ENCODE results near the gene SLC2A10.

Gene SLC2A10

GRCh38 chr20:46771195-46771588, 61.7 kb downstream of the SLC2A10 start:
- Histone ChIP-seq H3K36me3 (ENCODE audit: control insufficient read depth, insufficient read depth, low read length) (no peaks in the 10 kb centered on the region), H3K9me3 (ENCODE audit: control insufficient read depth, low read length) (no peaks in the 10 kb centered on the region), H3K4me1 (ENCODE audit: control insufficient read depth, insufficient read depth, low read length, poor library complexity, severe bottlenecking) (no peaks in the 10 kb centered on the region), H3K27ac (ENCODE audit: low read depth, low read length, severe bottlenecking) (no peak overlapping the region), H3K4me3 (ENCODE audit: extremely low read depth, insufficient read depth, low read length, poor library complexity, severe bottlenecking) (no peak overlapping the region)
- WGBS, 2 experiments (ENCODE audit: insufficient coverage in 2 of 2) = 77 to 83% methylated on average over 2 to 4 of the region's 6 CpGs

GRCh38 chr20:46772901-46773300, 63.5 kb downstream of the SLC2A10 start:
- H3K4me1 ChIP-seq (ENCODE audit: control insufficient read depth, insufficient read depth, low read length, poor library complexity, severe bottlenecking) = no peaks in the 10 kb centered on the region
- H3K36me3 ChIP-seq (ENCODE audit: control insufficient read depth, insufficient read depth, low read length) = no peaks in the 10 kb centered on the region
- H3K27ac ChIP-seq (ENCODE audit: low read depth, low read length, severe bottlenecking) = no peak overlapping the region
- H3K9me3 ChIP-seq (ENCODE audit: control insufficient read depth, low read length) = no peaks in the 10 kb centered on the region
- 76 to 84% methylated on average over 10 of the region's 10 CpGs for WGBS, 2 experiments (ENCODE audit: insufficient coverage in 2 of 2)
- no peak overlapping the region for H3K4me3 ChIP-seq (ENCODE audit: extremely low read depth, insufficient read depth, low read length, poor library complexity, severe bottlenecking)

- Histone ChIP-seq H3K36me3 (ENCODE audit: control insufficient read depth, insufficient read depth, low read length) (no peaks in the 10 kb centered on the region), H3K4me3 (ENCODE audit: extremely low read depth, insufficient read depth, low read length, poor library complexity, severe bottlenecking) (no peak overlapping the region), H3K9me3 (ENCODE audit: control insufficient read depth, low read length) (no peaks in the 10 kb centered on the region), H3K4me1 (ENCODE audit: control insufficient read depth, insufficient read depth, low read length, poor library complexity, severe bottlenecking) (no peaks in the 10 kb centered on the region), H3K27ac (ENCODE audit: low read depth, low read length, severe bottlenecking) (no peak overlapping the region)
- WGBS, 2 experiments (ENCODE audit: insufficient coverage in 2 of 2) = 93 to 95% methylated on average over 9 of the region's 9 CpGs
Observed at GRCh38 chr20:46773680-46774079, 64.2 kb downstream of the SLC2A10 start.

GRCh38 chr20:46774236-46774635, 64.8 kb downstream of the SLC2A10 start:
- no CpG with 5 or more reads among the region's 2 CpGs for WGBS, 2 experiments (ENCODE audit: insufficient coverage in 2 of 2)
- Histone ChIP-seq H3K9me3 (ENCODE audit: control insufficient read depth, low read length) (no peaks in the 10 kb centered on the region), H3K4me1 (ENCODE audit: control insufficient read depth, insufficient read depth, low read length, poor library complexity, severe bottlenecking) (no peaks in the 10 kb centered on the region), H3K36me3 (ENCODE audit: control insufficient read depth, insufficient read depth, low read length) (no peaks in the 10 kb centered on the region), H3K27ac (ENCODE audit: low read depth, low read length, severe bottlenecking) (no peak overlapping the region), H3K4me3 (ENCODE audit: extremely low read depth, insufficient read depth, low read length, poor library complexity, severe bottlenecking) (no peak overlapping the region)

- WGBS, 2 experiments (ENCODE audit: insufficient coverage in 2 of 2) = 87% methylated on average over 6 of the region's 9 CpGs
Observed at GRCh38 chr20:46774943-46775560, 65.6 kb downstream of the SLC2A10 start.

GRCh38 chr20:46775806-46776205, 66.4 kb downstream of the SLC2A10 start:
- Histone ChIP-seq H3K4me3 (ENCODE audit: extremely low read depth, insufficient read depth, low read length, poor library complexity, severe bottlenecking) (no peak overlapping the region), H3K36me3 (ENCODE audit: control insufficient read depth, insufficient read depth, low read length) (no peaks in the 10 kb centered on the region), H3K4me1 (ENCODE audit: control insufficient read depth, insufficient read depth, low read length, poor library complexity, severe bottlenecking) (no peaks in the 10 kb centered on the region), H3K9me3 (ENCODE audit: control insufficient read depth, low read length) (no peaks in the 10 kb centered on the region), H3K27ac (ENCODE audit: low read depth, low read length, severe bottlenecking) (no peak overlapping the region)
- WGBS, 2 experiments (ENCODE audit: insufficient coverage in 2 of 2) = no CpG with 5 or more reads among the region's 1 CpG

More at GRCh38 chr20:46774943-46775560, 65.6 kb downstream of the SLC2A10 start:
- H3K27ac ChIP-seq (ENCODE audit: low read depth, low read length, severe bottlenecking) = no peak overlapping the region
- no peaks in the 10 kb centered on the region for H3K4me1 ChIP-seq (ENCODE audit: control insufficient read depth, insufficient read depth, low read length, poor library complexity, severe bottlenecking)
- no peak overlapping the region for H3K4me3 ChIP-seq (ENCODE audit: extremely low read depth, insufficient read depth, low read length, poor library complexity, severe bottlenecking)
- H3K9me3 ChIP-seq (ENCODE audit: control insufficient read depth, low read length) = no peaks in the 10 kb centered on the region
- no peaks in the 10 kb centered on the region for H3K36me3 ChIP-seq (ENCODE audit: control insufficient read depth, insufficient read depth, low read length)

GRCh38 chr20:46777331-46777730, 67.9 kb downstream of the SLC2A10 start:
- no peaks in the 10 kb centered on the region for H3K36me3 ChIP-seq (ENCODE audit: control insufficient read depth, insufficient read depth, low read length)
- 87 to 94% methylated on average over 2 to 4 of the region's 7 CpGs for WGBS, 2 experiments (ENCODE audit: insufficient coverage in 2 of 2)
- no peaks in the 10 kb centered on the region for H3K9me3 ChIP-seq (ENCODE audit: control insufficient read depth, low read length)
- H3K27ac ChIP-seq (ENCODE audit: low read depth, low read length, severe bottlenecking) = no peak overlapping the region
- no peak overlapping the region for H3K4me3 ChIP-seq (ENCODE audit: extremely low read depth, insufficient read depth, low read length, poor library complexity, severe bottlenecking)
- no peaks in the 10 kb centered on the region for H3K4me1 ChIP-seq (ENCODE audit: control insufficient read depth, insufficient read depth, low read length, poor library complexity, severe bottlenecking)

- H3K4me3 ChIP-seq (ENCODE audit: extremely low read depth, insufficient read depth, low read length, poor library complexity, severe bottlenecking) = no peak overlapping the region
- 50 to 58% methylated on average over 1 to 2 of the region's 4 CpGs for WGBS, 2 experiments (ENCODE audit: insufficient coverage in 2 of 2)
- H3K9me3 ChIP-seq (ENCODE audit: control insufficient read depth, low read length) = no peaks in the 10 kb centered on the region
- peaks cover 4% of the 10 kb centered on the region for H3K4me1 ChIP-seq (ENCODE audit: control insufficient read depth, insufficient read depth, low read length, poor library complexity, severe bottlenecking)
- no peaks in the 10 kb centered on the region for H3K36me3 ChIP-seq (ENCODE audit: control insufficient read depth, insufficient read depth, low read length)
- H3K27ac ChIP-seq (ENCODE audit: low read depth, low read length, severe bottlenecking) = no peak overlapping the region
Observed at GRCh38 chr20:46779831-46780230, 70.4 kb downstream of the SLC2A10 start.

GRCh38 chr20:46784436-46785127, 75.1 kb downstream of the SLC2A10 start:
- Histone ChIP-seq H3K4me1 (ENCODE audit: control insufficient read depth, insufficient read depth, low read length, poor library complexity, severe bottlenecking) (peaks cover 4% of the 10 kb centered on the region), H3K4me3 (ENCODE audit: extremely low read depth, insufficient read depth, low read length, poor library complexity, severe bottlenecking) (no peak overlapping the region), H3K27ac (ENCODE audit: low read depth, low read length, severe bottlenecking) (no peak overlapping the region), H3K9me3 (ENCODE audit: control insufficient read depth, low read length) (no peaks in the 10 kb centered on the region), H3K36me3 (ENCODE audit: control insufficient read depth, insufficient read depth, low read length) (no peaks in the 10 kb centered on the region)
- WGBS, 2 experiments (ENCODE audit: insufficient coverage in 2 of 2) = 88 to 92% methylated on average over 10 to 11 of the region's 15 CpGs

All from mesodermal cell (in vitro differentiated cells).